Astrocyte of the spinal cord (primary cell): ENCODE data around the gene BMPR2.
"Not testable (repeated sequence)": the region's sequence is repeated elsewhere in the genome, so short reads cannot be mapped to it uniquely, and the experiment has no call there.

ENCODE experiments used
- DNase-seq: peaks from one replicate; pipeline ENCODE4 v3.0.0; 2011; ENCODE audit warnings: low read depth, low spot score
- H3K4me3 ChIP-seq: 2 replicates; pipeline ENCODE4 v1.5.1; 2011; ENCODE audit warnings: low read depth, mild to moderate bottlenecking, low read length, moderate library complexity
- in situ Hi-C: cut with HindIII; loops from 2 replicates; pipeline ENCODE4 v1.10.0; 2017; ENCODE audit warnings: low sequenced_read_pairs
- TF ChIP-seq, protein P1 (sequence below): IDR thresholded peaks from 2 replicates; pipeline ENCODE4 v1.5.1; 2012; ENCODE audit warnings: low read depth, mild to moderate bottlenecking, low read length, inconsistent platforms

BMPR2 gene

GRCh38 chr2:202344178-202344577 lies 31.9 kb upstream of the BMPR2 start:
- H3K4me3 ChIP-seq, result no peak overlapping the region
- no peak for DNase-seq
- TF ChIP-seq, protein P1, sequence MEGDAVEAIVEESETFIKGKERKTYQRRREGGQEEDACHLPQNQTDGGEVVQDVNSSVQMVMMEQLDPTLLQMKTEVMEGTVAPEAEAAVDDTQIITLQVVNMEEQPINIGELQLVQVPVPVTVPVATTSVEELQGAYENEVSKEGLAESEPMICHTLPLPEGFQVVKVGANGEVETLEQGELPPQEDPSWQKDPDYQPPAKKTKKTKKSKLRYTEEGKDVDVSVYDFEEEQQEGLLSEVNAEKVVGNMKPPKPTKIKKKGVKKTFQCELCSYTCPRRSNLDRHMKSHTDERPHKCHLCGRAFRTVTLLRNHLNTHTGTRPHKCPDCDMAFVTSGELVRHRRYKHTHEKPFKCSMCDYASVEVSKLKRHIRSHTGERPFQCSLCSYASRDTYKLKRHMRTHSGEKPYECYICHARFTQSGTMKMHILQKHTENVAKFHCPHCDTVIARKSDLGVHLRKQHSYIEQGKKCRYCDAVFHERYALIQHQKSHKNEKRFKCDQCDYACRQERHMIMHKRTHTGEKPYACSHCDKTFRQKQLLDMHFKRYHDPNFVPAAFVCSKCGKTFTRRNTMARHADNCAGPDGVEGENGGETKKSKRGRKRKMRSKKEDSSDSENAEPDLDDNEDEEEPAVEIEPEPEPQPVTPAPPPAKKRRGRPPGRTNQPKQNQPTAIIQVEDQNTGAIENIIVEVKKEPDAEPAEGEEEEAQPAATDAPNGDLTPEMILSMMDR, result no peak
- in situ Hi-C loops, result no loop called here

- TF ChIP-seq, protein P1, result no peak
- no peak for DNase-seq
- H3K4me3 ChIP-seq, result no peak overlapping the region
- in situ Hi-C loops, result no loop called here
Observed at GRCh38 chr2:202346180-202346579, 29.9 kb upstream of the BMPR2 start.

DNA sequence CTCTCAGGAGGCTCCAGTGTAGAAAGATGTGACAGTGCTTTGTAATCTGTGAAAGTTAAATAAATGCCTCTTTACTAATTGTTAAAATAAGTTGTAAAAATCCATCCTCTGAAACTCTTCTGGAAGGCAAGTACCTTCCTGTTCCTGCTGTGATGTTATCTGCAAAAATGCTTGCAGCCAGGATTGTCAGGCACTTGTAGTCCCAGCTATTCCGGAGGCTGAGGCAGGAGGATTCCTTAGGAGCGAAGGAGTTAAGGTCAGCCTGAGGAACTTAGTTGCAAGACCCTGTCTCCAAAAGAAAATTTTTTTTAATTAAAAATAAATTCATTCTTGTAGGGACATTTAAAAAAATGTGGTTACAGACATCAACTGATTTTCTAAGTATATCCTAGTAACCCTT lies 22.7 kb upstream of the BMPR2 start:
- in situ Hi-C loops, result no loop called here
- no peak overlapping the region for H3K4me3 ChIP-seq
- TF ChIP-seq, protein P1, result no peak
- no peak for DNase-seq

- TF ChIP-seq, protein P1, result no peak
- in situ Hi-C loops, result no loop called here
- DNase-seq, result no peak
- no peak overlapping the region for H3K4me3 ChIP-seq
Observed at GRCh38 chr2:202355993-202356505, 20.1 kb upstream of the BMPR2 start.

DNA sequence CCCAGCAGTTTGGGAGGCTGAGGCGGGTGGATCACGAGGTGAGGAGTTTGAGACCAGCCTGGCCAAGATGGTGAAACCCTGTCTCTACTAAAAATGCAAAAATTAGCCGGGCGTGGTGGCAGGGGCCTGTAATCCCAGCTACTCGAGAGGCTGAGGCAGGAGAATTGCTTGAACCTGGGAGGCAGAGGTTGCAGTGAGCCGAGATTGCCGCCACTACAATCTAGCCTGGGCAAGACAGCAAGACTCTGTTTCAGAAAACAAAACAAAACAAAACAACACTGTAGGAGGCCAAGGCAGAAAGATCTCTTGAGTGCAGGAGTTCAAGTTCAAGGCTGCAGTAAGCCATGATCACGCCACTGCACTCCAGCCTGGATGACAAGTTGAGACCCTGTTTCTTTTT lies 17.2 kb upstream of the BMPR2 start:
- H3K4me3 ChIP-seq, DNase-seq, in situ Hi-C loops: not testable (repeated sequence)

DNA sequence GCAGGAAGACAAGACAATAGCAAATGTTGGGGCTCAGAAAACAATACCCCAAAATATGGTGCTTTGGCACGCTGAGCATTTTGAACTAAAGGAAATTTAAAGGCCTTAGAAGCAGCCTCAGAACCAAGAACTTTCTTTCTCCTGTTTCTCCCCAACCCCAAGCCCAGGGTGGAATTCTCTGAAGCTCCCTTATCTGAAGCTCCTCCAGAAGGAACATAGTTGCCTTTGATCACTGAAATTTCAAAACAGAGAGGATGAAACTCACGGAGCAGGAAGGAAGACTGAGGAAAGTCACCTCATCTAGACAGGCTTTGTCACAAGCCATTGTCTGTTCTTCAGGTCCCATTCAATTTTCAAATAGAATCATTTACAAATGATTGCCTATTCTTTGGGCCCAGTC lies 15.5 kb upstream of the BMPR2 start:
- in situ Hi-C loops, result no loop called here
- TF ChIP-seq, protein P1, result no peak
- no peak overlapping the region for H3K4me3 ChIP-seq
- no peak for DNase-seq

GRCh38 chr2:202361108-202361507 lies 15.0 kb upstream of the BMPR2 start:
- in situ Hi-C loops, result no loop called here
- no peak overlapping the region for H3K4me3 ChIP-seq
- TF ChIP-seq, protein P1, result no peak
- no peak for DNase-seq
